Adrenal gland (tissue), 12 donors: Measurements from ENCODE around the gene SMYD1. TPM values are rescaled to one million over a fixed set of nuclear protein-coding genes. Genes with fewer than 3 reads are reported as not detected.

Experiments
- DNase-seq, 7 donors: peaks; one replicate each; pipeline ENCODE4 v3.0.0-alpha.2; 2019 to 2020
- H3K27ac ChIP-seq, 5 donors: fragments of 200-600 bp; sonication (generic) in 4 of 5; 1 replicate in 3 of 5; 2 replicates in 2 of 5; pipeline versions ENCODE4 v1.5.1 to v1.8.0; 2016 to 2020; ENCODE audit warnings: mild to moderate bottlenecking in 1 of 5
- H3K27me3 ChIP-seq: fragments of 200-600 bp; 2 replicates; pipeline ENCODE4 v1.8.0; 2021
- H3K36me3 ChIP-seq, 2 donors: fragments of 200-600 bp; replicated peaks in 1 of 2; 1 replicate in 1 of 2; 2 replicates in 1 of 2; pipeline versions ENCODE4 v1.5.1 to v1.8.0; 2018 to 2022
- H3K4me1 ChIP-seq, 2 donors: fragments of 200-600 bp; replicated peaks in 1 of 2; 1 replicate in 1 of 2; 2 replicates in 1 of 2; pipeline versions ENCODE4 v1.5.1 to v1.8.0; 2018 to 2021
- H3K4me3 ChIP-seq, 4 donors: fragments of 200-600 bp; sonication (generic) in 3 of 4; one replicate each; pipeline ENCODE4 v1.5.1; 2016 to 2018
- H3K9me3 ChIP-seq, 3 donors: fragments of 200-600 bp; sonication (generic) in 1 of 3; replicated peaks in 1 of 3; 1 replicate in 2 of 3; 2 replicates in 1 of 3; pipeline versions ENCODE4 v1.5.1 to v1.8.0; 2016 to 2021
- POLR2A ChIP-seq, 2 donors: fragments of 450-650 bp; IDR thresholded peaks; one replicate each; pipeline ENCODE4 v1.6.1; 2017; ENCODE audit warnings: antibody characterized with exemption in 2 of 2, mild to moderate bottlenecking in 2 of 2, moderate library complexity in 1 of 2
- WGBS, 4 donors: extraction: QIAGEN DNeasy Blood & Tissue Kit in 2 of 4; methylation state at CpG; one replicate each; pipeline versions ENCODE4 v1.1.5 to v1.1.7; 2013 to 2017; 5-methylcytosine and 5-hydroxymethylcytosine counted together
- intact Hi-C, 2 donors: fragments of 100-400 bp; cut with DNase I; formaldehyde crosslinking; loops; one replicate each; pipeline versions ENCODE4 v1.14.1 to v1.15.0; 2022 to 2023
- polyA plus RNA-seq, 3 donors: library from polyadenylated mRNA; stranded (reverse); fragments of 200-250 nt in 2 of 3; fragments of 350-450 nt in 1 of 3; fragmentation: Illumina TruSeq in 1 of 3; extraction: RNeasy Lipid Tissue Mini Kit (QIAGEN cat#74804) in 1 of 3; gene quantifications; one replicate each; pipeline ENCODE4 v1.2.3, GENCODE V29; 2013 to 2014
- total RNA-seq, 9 donors: library from RNA; depleted of rRNA in 4 of 9; stranded (reverse); fragments of >200 nt in 4 of 9; fragments of 120-200 nt in 1 of 9; fragmentation: NEBNext Ultra II Directional in 1 of 9; extraction: Animal tissue kit (Norgen Biotek cat#: 25700) in 1 of 9; gene quantifications; one replicate each; pipeline versions ENCODE4 v1.1.0 to v1.2.4, GENCODE V29; 2013 to 2023
- TF ChIP-seq, protein P1 (sequence below), 6 experiments: fragments of 450-650 bp in 4 of 6; fragments of 200-600 bp in 2 of 6; sonication (generic) in 1 of 6; IDR thresholded peaks; 1 replicate in 5 of 6; 2 replicates in 1 of 6; pipeline versions ENCODE4 v1.5.1 to v1.8.0; 2016 to 2021; ENCODE audit warnings: antibody characterized with exemption in 6 of 6, mild to moderate bottlenecking in 2 of 6, moderate library complexity in 1 of 6
- donor health status: healthy with polysubstance abuse.
- donor health status: Bipolar disorder and iron deficiency.
- donor health status: DM: yes; HTN: yes; CAD: no.
- donor health status: DM: no; HTN: no; CAD: no.
- donor health status: DM: no; HTN: no; CAD: no.
- donor health status: DM: yes; HTN: yes; CAD: no.

SMYD1 gene
- total and polyA plus RNA-seq, 12 donors, result under 0.01 to 0.34 (median 0.07) TPM; not detected in 8

DNA sequence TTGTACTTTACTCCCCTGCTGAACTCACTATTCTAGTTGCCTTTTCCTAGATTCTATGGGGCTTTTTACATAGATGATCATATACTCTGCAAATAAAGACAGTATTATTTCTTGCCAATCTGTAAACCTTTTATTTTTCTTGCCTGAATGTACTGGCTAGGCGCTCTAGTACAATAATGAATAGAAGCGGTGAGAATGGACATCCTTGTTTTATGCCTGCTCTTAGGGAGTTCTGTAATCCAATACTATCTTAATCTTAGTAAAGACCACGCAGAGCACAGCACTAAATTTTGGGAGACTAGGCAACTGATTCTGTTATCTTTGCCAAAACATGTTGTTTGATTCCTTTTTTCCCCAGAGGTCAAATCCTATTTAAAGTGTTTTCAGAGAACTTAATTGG lies 19.1 kb upstream of the SMYD1 start:
- Histone ChIP-seq H3K27ac (no peak overlapping the region), H3K4me3 (no peak overlapping the region), H3K36me3 (no peaks in the 10 kb centered on the region), H3K9me3 (no peaks in the 10 kb centered on the region), H3K27me3 (no peaks in the 10 kb centered on the region), H3K4me1 (peaks cover 8 to 20% of the 10 kb centered on the region in 2 donors)
- 82 to 97% (median 90%) methylated on average over 3 of the region's 3 CpGs for WGBS, 4 donors
- DNase-seq, result no peak
- TF ChIP-seq, protein P1, sequence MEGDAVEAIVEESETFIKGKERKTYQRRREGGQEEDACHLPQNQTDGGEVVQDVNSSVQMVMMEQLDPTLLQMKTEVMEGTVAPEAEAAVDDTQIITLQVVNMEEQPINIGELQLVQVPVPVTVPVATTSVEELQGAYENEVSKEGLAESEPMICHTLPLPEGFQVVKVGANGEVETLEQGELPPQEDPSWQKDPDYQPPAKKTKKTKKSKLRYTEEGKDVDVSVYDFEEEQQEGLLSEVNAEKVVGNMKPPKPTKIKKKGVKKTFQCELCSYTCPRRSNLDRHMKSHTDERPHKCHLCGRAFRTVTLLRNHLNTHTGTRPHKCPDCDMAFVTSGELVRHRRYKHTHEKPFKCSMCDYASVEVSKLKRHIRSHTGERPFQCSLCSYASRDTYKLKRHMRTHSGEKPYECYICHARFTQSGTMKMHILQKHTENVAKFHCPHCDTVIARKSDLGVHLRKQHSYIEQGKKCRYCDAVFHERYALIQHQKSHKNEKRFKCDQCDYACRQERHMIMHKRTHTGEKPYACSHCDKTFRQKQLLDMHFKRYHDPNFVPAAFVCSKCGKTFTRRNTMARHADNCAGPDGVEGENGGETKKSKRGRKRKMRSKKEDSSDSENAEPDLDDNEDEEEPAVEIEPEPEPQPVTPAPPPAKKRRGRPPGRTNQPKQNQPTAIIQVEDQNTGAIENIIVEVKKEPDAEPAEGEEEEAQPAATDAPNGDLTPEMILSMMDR (IDR thresholded peaks at IDR 0.05), result no peak
- TF ChIP-seq POLR2A (IDR thresholded peaks at IDR 0.05), result no peak
- intact Hi-C loops, result no loop called here

DNA sequence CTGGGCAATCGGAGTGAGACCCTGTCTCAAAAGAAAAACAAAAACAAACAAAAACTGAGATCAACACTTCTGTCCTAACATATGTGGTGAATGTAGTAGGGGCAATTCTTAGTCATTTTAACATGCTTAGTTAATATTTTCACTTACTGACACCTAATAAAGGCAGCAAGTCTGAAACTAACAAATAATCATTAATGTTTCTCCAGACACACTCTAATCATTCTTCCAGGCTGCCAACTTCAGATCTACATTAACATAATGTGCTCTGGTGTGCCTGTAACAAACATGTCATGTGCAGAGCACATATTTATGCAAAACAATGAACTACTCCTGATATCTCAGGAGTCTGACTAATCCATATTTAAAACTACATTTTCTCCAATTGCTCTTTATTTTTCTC lies 18.0 kb upstream of the SMYD1 start:
- Histone ChIP-seq H3K4me3 (no peak overlapping the region), H3K36me3 (no peaks in the 10 kb centered on the region), H3K27me3 (no peaks in the 10 kb centered on the region), H3K4me1 (peaks cover 19 to 31% of the 10 kb centered on the region in 2 donors), H3K9me3 (no peaks in the 10 kb centered on the region), H3K27ac (no peak overlapping the region)
- no peak for DNase-seq
- intact Hi-C loops, result no loop called here
- TF ChIP-seq, protein P1 (IDR thresholded peaks at IDR 0.05), result no peak
- no peak for TF ChIP-seq POLR2A (IDR thresholded peaks at IDR 0.05)
- 88 to 100% (median 95%) methylated on average over 1 of the region's 1 CpG for WGBS, 4 donors

DNA sequence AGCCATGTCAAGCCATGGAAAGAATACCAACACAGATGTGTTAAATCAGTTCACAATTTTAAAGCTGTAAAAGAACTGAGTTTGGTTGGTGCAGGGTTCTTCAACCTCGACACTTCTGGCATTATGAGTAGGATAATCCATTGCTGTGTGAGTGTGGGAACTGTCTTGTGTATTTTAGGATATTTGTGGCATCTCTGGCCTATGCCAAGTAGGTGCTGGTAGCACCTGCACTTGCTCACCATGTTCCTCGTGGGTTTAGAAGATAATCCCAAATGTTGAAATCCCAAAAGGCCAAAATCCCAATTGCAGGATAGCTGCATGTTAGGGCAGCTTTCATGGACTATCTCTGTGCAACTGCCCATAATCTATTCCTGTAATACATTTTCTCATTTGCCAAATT lies 15.8 kb upstream of the SMYD1 start:
- 85 to 100% (median 92%) methylated on average over 2 of the region's 2 CpGs for WGBS, 4 donors
- H3K4me3 ChIP-seq, result no peak overlapping the region
- no peaks in the 10 kb centered on the region for H3K9me3 ChIP-seq
- peaks cover 21 to 37% of the 10 kb centered on the region in 2 donors for H3K4me1 ChIP-seq
- H3K27me3 ChIP-seq, result no peaks in the 10 kb centered on the region
- no peak overlapping the region for H3K27ac ChIP-seq
- intact Hi-C loops, result no loop called here
- TF ChIP-seq, protein P1 (IDR thresholded peaks at IDR 0.05), result no peak
- no peak for TF ChIP-seq POLR2A (IDR thresholded peaks at IDR 0.05)
- H3K36me3 ChIP-seq, result no peaks in the 10 kb centered on the region
- no peak for DNase-seq

DNA sequence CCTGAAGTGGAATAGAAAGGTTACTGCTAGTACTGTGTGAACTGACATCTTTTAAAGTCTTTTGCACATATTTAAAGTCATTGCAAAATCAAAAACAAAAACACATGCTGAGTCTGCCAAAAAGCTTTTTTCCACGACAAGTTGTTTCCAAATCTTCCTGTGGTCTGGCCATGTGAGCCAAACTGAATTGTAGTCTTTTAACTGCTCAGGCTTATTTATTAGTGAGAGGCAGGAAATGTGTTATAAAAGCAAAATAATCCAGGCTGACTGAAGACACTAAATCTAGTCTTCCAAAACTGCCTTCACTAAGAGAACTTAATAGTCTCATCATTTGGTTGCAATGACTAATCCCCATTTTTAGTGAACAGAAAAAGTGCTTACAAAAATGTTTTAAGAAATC lies 14.3 kb upstream of the SMYD1 start:
- DNase-seq, result peak in 3 of 7 donors; percentile 16 to 29 (median 28)
- peak overlapping the region in 1 of 4 donors; percentile 75 for H3K4me3 ChIP-seq

More for the DNA sequence above, 14.3 kb upstream of the SMYD1 start:
- H3K36me3 ChIP-seq, result no peaks in the 10 kb centered on the region
- peak in 1 of 2 donors; percentile 23 for TF ChIP-seq POLR2A (IDR thresholded peaks at IDR 0.05)
- TF ChIP-seq, protein P1 (IDR thresholded peaks at IDR 0.05), result no peak
- no peaks in the 10 kb centered on the region for H3K27me3 ChIP-seq
- H3K27ac ChIP-seq, result peak overlapping the region in 3 of 5 donors; percentile 95 to 98 (median 96)
- H3K4me1 ChIP-seq, result peaks cover 21 to 37% of the 10 kb centered on the region in 2 donors
- intact Hi-C loops, result no loop called here
- no peaks in the 10 kb centered on the region for H3K9me3 ChIP-seq
- WGBS, 4 donors, result 0 to 4% (median 0%) methylated on average over 1 of the region's 1 CpG
